Measurements from ENCODE around the gene ZNF385A.
A peak's percentile ranks its signal among the peaks of the same experiment; 100 is the strongest.

Gene ZNF385A

GRCh38 chr12:54324617-54325441 lies 59.7 kb downstream of the ZNF385A start, which contains the start of gene COPZ1:
TSS of gene COPZ1 (plus strand) at chr12:54325131. CDS start at chr12:54325164, 33 bp downstream.
- peak within 1 kb of the TSS; percentile 98 for H3K27ac Mint-ChIP-seq
- H3K9me3 Mint-ChIP-seq: no peaks in the 10 kb centered on the region
- peak within 1 kb of the TSS; percentile 100 for H3K4me3 Mint-ChIP-seq
- H3K4me1 Mint-ChIP-seq (ENCODE audit: low read depth): peaks cover 37% of the 10 kb centered on the region
- no peaks in the 10 kb centered on the region for H3K36me3 Mint-ChIP-seq (ENCODE audit: low read depth)
- H3K27me3 Mint-ChIP-seq: no peaks in the 10 kb centered on the region

- Mint-ChIP-seq H3K27me3 (no peaks in the 10 kb centered on the region), H3K9me3 (no peaks in the 10 kb centered on the region), H3K4me3 (no peak overlapping the region), H3K27ac (no peak overlapping the region), H3K4me1 (ENCODE audit: low read depth) (peaks cover 16% of the 10 kb centered on the region), H3K36me3 (ENCODE audit: low read depth) (no peaks in the 10 kb centered on the region)
Observed at GRCh38 chr12:54321363-54321762, 63.2 kb downstream of the ZNF385A start.

Data from stimulated activated naive CD8-positive, alpha-beta T cell treated with anti-CD3 and anti-CD28 coated beads, Interleukin-15, Interleukin-2, amounts not matched to agents 100 ng/mL and 50 ng/mL, for 24 hours (primary cell).